HG03039 (cell line): ENCODE measurements around the gene RNF123.
A peak's percentile ranks its signal among the peaks of the same experiment; 100 is the strongest.
"Not testable (repeated sequence)": the region's sequence is repeated elsewhere in the genome, so short reads cannot be mapped to it uniquely, and the experiment has no call there.

Experiments used
- ATAC-seq: cut with Tn5 transposase; IDR thresholded peaks from one replicate; pipeline ENCODE4 v1.9.1; 2021; ENCODE audit warnings: mild to moderate bottlenecking, moderate library complexity; ENCODE audit not compliant: unreplicated experiment

The RNF123 gene

DNA sequence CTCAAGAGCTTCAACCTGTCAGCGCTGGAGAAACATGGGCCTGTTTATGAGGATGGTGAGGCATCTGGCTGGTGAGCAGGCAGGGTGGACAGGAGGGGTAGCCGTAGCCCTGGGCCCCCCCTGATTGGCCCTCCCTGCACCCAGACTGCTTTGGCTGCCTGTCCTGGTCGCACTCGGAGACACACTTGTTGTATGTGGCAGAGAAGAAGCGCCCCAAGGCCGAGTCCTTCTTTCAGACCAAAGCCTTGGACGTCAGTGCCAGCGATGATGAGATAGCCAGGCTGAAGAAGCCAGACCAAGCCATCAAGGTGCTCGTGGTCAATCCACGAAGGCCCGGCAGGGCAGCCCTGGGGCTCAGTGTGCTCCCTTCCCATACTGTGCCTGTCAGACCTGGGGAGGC is 13.4 kb upstream of the RNF123 start:
- ATAC-seq: no peak

GRCh38 chr3:49680493-49681231 is 8.7 kb upstream of the RNF123 start:
- ATAC-seq: no peak

- no peak for ATAC-seq
Observed at GRCh38 chr3:49681232-49681522, 8.2 kb upstream of the RNF123 start.

DNA sequence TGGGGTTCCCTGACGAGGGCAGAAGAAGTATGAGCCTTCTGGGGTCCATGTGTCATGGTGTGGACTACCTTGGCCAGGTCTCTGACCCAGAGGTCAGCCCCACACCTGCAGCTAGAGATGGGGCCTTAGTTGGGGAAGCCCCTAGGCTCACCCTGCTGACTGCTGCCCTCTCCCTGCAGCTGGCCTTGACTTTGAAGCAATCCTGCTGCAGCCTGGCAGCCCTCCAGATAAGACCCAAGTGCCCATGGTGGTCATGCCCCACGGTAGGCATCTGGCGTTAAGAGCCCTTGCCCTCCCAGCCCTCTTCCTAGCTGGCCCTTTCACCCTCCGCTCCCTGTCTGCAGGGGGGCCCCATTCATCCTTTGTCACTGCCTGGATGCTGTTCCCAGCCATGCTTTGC is 7.8 kb upstream of the RNF123 start:
- no peak for ATAC-seq

DNA sequence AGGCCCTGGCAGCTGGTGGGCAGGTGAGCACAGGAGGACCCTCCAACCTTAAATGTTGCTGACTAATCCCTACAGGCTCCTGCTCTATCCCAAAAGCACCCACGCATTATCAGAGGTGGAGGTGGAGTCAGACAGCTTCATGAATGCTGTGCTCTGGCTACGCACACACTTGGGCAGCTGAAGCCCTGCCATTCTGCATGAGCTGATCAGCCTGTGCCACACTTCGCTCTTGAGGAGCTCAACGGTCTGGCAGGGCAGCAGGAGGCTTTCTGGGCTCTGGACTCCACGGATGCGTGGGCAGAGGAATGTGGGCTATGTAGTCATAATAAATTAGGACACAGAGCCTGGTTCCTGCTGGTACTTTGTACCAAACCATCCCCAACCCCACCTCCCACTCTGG is 6.2 kb upstream of the RNF123 start:
- no peak for ATAC-seq

DNA sequence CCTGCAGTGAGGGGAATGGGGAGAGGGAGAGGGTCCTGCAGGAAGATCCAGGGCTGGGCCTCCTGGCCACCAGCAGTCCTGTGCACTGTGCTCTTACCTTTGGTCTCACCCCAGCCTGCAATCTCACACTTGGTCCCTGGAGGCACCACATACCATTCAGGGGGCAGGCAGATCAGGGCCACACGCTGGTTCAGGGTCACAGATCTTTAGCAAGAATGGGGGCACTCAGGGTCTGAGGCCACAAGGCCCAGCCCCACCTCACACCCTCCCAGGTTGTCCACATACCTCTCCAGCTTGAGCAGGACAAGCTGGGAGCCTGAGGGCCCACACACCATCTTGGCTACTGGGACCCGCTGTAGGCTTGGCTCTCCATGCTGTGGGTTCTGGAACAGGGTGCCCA is 4.9 kb upstream of the RNF123 start:
- ATAC-seq: not testable (repeated sequence)

GRCh38 chr3:49685103-49685502 is 4.3 kb upstream of the RNF123 start:
- not testable (repeated sequence) for ATAC-seq

DNA sequence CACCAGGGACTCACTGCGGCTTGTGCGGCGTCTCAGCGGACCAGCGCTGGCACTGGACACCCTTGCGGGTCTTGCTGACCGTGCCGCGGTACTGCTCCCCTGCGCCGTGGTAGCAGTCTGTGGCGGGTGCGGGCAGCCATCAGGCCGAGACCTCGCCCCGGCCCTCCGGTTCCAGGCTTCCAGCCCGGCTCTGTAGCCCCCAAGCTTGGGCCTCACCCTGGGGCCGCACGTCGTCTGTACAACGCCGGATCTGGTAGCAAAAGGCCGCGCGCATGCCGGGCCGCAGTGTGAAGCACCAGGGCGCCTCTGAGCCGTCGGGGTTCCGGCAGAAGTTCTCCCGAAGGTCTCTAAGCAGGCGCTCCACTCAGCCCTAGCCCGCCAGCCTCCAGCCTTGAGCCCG is 3.5 kb upstream of the RNF123 start:
- ATAC-seq: not testable (repeated sequence)

GRCh38 chr3:49686346-49686745 is 3.0 kb upstream of the RNF123 start:
- ATAC-seq: not testable (repeated sequence)

GRCh38 chr3:49686769-49687423 is 2.5 kb upstream of the RNF123 start:
- ATAC-seq: not testable (repeated sequence)

DNA sequence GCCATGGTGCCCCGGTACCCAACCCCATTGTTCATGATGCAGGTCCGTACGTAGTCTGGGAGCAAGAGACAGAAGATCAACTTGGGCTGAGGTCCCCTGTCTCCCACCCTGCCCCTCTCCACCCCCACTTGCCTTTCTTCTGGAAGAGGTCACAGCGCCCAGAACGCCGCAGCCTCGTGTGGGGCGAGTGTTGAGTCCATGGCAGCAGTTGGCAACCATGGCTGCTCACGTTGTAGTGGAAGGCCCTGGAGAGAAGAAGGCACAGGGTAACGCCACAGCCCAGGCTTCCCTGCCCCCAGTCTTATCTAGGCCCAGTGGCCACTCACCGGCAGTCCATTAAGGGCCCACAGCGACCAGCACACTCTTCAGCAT is 1.9 kb upstream of the RNF123 start:
- not testable (repeated sequence) for ATAC-seq

- ATAC-seq: peak; percentile 5
Observed at GRCh38 chr3:49688338-49689045, 865 bp upstream of the RNF123 start.

GRCh38 chr3:49689908-49690624 is 709 bp downstream of the RNF123 start:
- not testable (repeated sequence) for ATAC-seq

GRCh38 chr3:49690856-49691255 is 1.5 kb downstream of the RNF123 start:
- not testable (repeated sequence) for ATAC-seq

- ATAC-seq: not testable (repeated sequence)
Observed at GRCh38 chr3:49691481-49691880, 2.1 kb downstream of the RNF123 start.

- not testable (repeated sequence) for ATAC-seq
Observed at GRCh38 chr3:49694409-49695070, 5.2 kb downstream of the RNF123 start.

DNA sequence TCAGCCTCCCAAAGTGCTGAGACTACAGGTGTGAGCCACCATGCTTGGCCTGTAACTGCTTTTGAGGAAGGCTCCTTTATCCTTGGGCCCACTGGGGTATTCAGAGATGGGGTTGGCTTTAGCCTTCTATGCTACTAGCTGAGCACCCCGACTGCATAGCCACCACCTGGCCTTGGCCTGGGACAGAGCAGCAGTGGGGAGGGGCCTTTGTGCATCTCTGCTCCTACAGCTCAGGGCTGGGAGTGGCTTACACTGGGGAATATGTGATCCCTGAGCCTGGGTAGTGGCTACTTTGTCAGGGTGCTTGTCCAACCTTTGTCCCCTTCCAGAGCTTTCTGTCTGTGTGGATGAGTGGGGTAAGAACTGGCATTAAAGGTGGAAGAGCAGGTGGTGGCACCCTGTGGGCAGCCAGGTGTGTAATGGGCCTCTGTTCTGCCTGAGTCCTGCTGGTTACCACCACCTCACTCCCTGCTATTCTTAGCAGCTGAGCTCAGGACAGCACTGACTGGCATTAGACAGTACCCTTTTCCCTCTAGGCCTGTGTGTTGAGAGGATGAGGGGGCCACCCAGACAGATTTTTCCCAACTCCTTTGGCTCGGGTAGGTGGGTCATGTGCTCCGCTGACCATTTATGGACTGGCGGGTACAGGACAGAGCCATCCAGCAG is 6.1 kb downstream of the RNF123 start:
- not testable (repeated sequence) for ATAC-seq

DNA sequence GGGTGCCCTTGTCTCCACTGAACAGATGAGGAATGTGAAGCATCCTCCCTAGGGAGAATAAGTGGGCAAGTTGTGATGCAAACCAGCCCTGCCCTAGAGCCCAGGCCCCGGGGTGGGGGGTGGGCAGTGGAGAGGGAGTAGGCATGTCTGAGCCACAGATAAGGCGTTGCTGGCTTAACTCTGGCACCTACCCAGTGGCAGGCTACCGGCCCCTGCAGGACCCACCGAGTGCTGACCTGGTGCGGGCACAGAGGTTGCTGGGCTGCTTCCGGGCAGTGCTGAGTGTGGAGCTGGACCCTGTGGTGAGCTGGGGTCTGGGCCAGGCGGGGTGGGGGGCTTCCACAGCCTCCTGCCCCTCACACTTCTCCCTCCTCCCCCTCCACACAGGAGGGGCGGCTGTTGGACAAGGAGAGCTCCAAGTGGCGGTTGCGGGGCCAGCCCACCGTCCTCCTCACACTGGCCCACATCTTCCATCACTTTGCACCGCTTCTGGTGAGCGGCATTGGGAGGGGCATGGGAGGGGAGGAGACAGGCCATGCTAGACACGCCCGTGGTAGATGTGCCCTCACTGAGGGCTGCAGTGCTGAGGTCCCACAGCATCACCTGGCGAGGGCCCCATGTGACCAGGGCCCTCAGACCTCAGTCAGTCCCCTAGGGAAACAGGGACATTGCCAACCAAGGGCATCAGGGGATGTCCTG is 10.1 kb downstream of the RNF123 start:
- no peak for ATAC-seq

- ATAC-seq: no peak
Observed at GRCh38 chr3:49700014-49700413, 10.7 kb downstream of the RNF123 start.
